Subcutaneous adipose tissue (tissue), 4 donors: ENCODE measurements around the gene ENTPD1. TPM values are rescaled to one million over a fixed set of nuclear protein-coding genes. Genes with fewer than 3 reads are reported as not detected.

Experiments
- total RNA-seq, 4 donors: library from RNA; depleted of rRNA; stranded (reverse); fragments of >200 nt; gene quantifications; one replicate each; pipeline ENCODE4 v1.1.0, GENCODE V29; 2016
- TF ChIP-seq, protein P1 (sequence below): fragments of 450-650 bp; IDR thresholded peaks from one replicate; pipeline ENCODE4 v1.5.1; 2016; ENCODE audit warnings: low read depth, mild to moderate bottlenecking, control low read depth, antibody characterized with exemption, moderate library complexity

Gene ENTPD1
- total RNA-seq, 4 donors from 2014 or later, result 16.2 to 28.7 (median 20.4) TPM

DNA sequence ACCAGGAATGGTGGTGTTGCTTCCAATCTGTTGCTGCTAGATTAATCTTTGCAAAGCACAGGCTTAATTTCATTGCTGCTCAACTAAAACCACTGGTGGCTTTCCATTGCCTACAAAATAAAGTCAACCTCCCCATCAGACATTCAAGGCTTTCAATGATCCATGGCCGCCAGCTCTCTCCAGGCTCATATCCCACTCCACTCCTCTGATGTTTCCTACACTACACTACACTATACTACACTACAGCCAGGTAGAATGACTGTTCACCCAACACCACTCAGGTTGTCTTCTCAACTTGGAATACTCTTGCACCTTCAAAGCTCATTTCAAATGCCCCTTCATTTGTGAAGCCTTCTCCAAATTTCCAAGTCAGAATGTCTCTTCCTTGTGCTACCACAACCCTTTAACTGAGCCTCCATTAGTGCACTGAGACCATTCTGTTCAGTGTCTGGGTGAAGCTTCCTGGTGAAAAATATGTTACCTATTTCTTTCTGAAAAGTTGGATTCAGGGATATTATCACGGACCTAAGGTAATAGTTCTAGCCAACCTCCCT, 116.3 kb downstream of the ENTPD1 start:
- TF ChIP-seq, protein P1, sequence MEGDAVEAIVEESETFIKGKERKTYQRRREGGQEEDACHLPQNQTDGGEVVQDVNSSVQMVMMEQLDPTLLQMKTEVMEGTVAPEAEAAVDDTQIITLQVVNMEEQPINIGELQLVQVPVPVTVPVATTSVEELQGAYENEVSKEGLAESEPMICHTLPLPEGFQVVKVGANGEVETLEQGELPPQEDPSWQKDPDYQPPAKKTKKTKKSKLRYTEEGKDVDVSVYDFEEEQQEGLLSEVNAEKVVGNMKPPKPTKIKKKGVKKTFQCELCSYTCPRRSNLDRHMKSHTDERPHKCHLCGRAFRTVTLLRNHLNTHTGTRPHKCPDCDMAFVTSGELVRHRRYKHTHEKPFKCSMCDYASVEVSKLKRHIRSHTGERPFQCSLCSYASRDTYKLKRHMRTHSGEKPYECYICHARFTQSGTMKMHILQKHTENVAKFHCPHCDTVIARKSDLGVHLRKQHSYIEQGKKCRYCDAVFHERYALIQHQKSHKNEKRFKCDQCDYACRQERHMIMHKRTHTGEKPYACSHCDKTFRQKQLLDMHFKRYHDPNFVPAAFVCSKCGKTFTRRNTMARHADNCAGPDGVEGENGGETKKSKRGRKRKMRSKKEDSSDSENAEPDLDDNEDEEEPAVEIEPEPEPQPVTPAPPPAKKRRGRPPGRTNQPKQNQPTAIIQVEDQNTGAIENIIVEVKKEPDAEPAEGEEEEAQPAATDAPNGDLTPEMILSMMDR, result no peak

DNA sequence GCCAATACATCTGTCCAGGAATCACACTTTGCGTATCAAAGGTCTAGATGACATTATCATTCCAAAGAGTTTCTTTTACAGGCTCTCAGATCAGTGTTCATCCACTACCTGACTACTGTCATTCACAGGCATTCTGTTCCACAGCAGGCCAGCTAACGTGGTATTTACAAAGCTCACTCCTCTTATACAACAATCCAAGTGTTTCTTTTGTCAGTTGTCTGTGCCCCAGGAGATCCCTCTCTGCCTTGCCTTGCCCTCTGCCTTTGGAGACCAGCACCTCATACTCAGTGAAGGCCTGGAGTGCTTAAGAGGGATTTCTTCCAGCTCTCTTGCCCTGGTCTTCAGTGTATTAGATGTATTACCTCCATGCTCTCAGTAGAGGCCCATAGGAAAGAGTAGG, 117.2 kb downstream of the ENTPD1 start:
- TF ChIP-seq, protein P1, result no peak

DNA sequence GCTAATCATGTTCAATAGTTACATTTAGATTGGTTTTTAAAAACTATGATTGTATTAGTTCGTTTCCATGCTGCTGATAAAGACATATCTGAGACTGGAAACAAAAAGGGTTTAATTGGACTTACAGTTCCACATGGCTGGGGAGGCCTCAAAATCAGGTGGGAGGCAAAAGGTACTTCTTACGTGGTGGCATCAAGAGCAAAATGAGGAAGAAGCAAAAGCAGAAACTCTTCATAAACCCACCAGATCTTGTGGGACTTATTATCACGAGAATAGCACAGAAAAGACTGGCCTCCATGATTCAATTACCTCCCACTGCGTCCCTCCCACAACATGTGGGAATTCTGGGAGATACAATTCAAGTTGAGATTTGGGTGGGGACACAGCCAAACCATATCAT, 117.7 kb downstream of the ENTPD1 start:
- TF ChIP-seq, protein P1, result no peak

DNA sequence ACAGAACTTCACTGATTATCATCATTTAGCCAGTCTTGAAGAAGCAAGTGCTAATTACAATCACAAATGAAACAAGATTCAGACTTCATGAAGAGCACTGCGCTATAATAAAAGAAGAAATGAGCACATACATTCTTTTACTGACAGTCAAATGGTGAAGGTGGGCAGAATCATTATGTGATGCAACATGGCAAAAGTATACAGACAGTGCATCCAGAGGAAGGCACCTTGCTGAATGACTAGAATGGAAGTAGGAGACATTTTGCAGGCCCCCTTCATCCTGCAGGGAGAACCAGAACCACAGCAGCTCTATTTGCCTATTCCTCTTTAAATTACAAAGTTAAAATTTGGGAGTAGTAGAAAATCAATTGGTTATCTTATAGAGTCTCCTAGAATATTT, 120.8 kb downstream of the ENTPD1 start:
- TF ChIP-seq, protein P1, result no peak

DNA sequence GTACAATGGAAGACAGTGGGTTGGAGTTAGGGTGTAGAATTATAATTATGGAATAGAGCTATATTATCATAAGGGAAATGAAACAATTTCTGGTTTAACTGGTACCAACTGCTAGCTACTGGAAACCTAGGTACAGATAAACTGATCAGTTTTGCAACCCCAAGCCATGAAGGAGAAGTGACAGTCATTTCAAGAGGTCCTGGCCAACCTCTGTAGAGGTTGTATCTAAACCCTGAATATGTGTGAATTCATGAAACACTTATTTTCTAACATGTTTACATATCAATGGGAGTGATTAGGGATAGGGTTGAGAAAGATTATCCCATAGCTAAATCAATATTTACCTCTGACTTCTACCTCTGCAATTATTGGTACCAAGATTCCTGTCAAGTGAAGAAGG, 121.9 kb downstream of the ENTPD1 start:
- TF ChIP-seq, protein P1, result no peak

DNA sequence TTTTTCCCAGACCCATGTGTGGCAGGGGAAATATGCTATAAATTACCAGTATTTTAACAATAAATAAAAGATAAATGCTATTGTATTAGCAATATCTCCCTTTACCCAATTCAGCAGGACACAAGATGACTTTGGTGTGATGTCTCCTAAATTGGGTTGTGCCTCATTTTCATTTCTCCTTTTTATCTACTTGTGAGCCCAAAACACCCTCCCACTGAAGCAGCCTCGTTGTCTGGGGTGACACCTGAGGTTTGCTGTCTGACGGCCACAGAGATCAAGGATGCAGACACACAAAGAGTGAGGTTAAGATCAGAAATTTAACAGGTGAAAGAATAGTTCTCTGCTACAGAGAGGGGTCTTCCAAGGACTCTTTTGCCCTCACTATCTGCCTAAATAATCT, 124.7 kb downstream of the ENTPD1 start:
- TF ChIP-seq, protein P1, result no peak

DNA sequence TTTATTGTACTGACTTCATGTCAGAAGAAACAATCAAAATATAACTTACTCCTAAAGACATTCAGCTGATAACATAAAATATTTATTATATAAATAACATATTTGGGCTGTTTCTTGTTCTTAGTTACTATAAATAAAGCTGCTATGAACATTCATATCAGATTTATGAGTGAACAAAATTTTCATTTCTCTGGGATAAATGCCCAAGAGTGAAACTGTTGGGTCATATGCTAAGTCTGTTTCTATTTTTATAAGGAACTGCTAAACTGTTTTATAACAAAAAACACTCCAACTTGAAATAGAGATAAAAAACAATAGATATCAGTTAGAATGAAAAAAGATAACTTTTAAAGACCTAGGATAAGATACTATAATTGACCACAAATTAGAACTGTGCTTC, 125.4 kb downstream of the ENTPD1 start:
- TF ChIP-seq, protein P1, result no peak
